Activated T-cell treated with anti-CD3 and anti-CD28 coated beads for 24 hours (primary cell): ENCODE measurements around the gene TESK2.
A peak's percentile ranks its signal among the peaks of the same experiment; 100 is the strongest.
"Not testable (repeated sequence)": the region's sequence is repeated elsewhere in the genome, so short reads cannot be mapped to it uniquely, and the experiment has no call there.

ENCODE experiments used
- DNase-seq: peaks from one replicate; pipeline ENCODE4 v3.0.0-alpha.2; 2020; ENCODE audit warnings: low read depth

Gene TESK2

DNA sequence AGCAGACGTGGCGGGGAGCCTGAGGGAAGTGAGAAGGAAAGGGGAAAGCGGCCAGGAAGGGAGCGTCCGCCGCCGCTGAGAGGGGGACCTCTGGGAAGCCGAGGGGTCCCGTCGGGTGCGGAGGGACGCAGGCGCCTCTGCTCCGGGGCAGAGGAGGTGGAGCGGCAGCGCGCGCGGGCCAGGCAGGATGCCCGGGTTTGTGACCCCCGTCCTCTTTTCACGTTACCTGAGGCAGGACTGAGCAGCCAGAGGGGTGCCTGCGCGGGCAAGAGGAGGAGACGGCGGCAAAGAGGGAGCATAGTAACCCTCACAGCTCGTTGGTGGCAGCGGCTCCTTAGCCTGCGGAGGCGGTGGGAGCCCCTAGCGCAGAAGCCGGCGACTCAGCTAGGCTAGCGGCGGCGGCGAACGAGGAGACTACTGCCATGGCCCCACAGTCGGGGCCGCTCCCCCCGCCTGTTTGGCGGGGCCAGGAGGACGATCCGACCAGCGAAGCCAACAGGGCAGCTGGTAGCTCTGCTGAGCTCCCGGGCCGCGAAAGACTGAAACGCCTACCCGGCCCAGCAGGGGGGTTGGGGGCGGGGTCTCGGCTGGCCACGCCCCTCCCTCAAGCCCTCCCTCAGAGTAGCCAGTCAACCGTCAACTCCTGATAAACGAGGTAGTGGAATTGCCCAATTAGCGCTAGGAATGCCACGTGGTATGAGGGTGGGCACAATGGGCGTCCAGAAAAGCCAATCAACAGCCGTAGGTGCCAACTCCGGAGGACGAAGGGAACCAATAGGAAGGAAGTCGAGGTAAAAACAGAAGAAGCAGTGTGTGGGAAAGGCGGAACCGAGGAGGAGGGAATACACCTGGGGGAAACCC is at the start of gene TESK2:
Gene TESK2 (minus strand): TSS at position 538 of the 861 bp plus-strand sequence. CDS start 33,378 bp downstream, outside the sequence.
- DNase-seq: peak; percentile 95

DNA sequence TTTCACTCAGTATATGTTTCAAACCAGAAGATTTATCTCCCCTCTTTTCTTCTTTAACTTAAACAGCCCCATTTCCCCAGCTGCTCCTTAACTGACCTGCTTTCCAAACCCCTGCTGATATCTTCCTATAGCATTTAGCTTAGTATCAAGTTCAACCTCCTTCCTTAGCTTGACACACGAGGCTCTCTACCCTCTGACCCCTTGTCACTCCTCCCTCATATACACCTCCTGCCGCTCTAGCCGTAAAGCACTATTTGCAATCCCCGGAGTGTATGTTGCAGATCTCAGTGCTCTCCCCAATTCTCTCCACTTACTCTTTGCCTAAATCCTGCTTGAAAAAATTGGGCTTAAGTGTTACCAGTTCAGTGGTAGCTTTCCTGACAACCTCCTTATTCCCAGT is 45.9 kb upstream of the TESK2 start:
- no peak for DNase-seq

DNA sequence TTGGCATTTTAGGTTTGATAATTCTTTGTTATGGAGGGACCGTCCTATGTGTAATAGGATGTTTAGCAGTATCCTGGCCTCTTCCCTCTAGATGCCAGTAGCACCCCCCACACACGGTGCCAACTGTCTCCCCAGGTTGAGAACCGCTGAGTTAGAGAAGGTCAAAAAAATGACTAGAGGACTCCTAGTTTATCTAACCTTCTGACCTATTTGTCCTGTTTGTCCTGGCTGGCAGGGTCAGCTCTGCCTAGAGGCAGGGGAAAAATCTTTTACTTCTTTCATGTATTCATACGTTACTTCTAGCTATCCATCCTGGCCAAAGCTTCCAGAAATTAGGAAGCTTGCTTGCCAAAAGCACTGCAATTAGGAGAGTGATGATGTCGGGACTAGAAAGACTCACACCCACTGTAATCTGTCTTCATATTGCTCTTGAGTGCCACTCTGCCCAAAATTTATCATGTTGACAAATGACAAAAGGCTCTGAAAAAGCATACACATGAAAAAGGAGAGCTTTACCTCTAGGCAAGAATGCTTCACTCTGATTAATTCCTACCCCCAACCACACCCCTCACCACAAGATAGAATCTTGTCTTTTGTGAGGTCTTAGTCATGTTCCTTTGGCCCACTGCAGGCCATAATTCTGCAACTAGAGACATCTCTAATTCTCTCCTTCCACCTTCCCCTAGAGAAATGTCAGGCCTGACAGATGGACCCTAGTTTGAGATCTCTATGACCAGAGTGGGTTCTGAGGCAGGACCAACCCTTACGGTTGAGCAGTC is 45.2 kb upstream of the TESK2 start:
- DNase-seq: no peak

GRCh38 chr1:45531873-45532272 is 40.9 kb upstream of the TESK2 start:
- no peak for DNase-seq

DNA sequence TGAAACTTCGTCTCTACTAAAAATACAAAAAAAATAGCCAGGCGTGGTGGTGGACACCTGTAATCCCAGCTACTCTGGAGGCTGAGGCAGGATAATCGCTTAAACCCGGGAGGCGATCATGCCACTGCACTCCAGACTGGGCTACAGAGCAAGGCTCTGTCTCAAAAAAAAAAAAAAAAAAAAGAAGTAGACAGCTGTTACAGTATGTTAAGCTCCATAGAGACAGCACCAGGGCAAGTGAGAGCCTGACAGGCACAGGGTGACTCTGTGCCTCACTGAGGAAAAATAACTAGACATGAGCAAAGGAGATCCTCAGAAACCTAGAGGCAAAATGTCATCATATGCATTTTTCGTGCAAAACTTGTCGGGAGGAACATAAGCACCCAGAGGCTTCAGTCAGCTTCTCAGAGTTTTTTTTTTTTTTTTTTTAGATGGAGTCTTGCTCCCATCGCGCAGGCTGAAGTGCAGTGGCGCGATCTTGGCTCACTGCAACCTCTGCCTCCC is 39.7 kb upstream of the TESK2 start:
- no peak for DNase-seq

GRCh38 chr1:45526135-45526644 is 35.2 kb upstream of the TESK2 start:
- no peak for DNase-seq

- not testable (repeated sequence) for DNase-seq
Observed at GRCh38 chr1:45523975-45524374, 33.0 kb upstream of the TESK2 start.

GRCh38 chr1:45523516-45523915 is 32.6 kb upstream of the TESK2 start:
- not testable (repeated sequence) for DNase-seq

DNA sequence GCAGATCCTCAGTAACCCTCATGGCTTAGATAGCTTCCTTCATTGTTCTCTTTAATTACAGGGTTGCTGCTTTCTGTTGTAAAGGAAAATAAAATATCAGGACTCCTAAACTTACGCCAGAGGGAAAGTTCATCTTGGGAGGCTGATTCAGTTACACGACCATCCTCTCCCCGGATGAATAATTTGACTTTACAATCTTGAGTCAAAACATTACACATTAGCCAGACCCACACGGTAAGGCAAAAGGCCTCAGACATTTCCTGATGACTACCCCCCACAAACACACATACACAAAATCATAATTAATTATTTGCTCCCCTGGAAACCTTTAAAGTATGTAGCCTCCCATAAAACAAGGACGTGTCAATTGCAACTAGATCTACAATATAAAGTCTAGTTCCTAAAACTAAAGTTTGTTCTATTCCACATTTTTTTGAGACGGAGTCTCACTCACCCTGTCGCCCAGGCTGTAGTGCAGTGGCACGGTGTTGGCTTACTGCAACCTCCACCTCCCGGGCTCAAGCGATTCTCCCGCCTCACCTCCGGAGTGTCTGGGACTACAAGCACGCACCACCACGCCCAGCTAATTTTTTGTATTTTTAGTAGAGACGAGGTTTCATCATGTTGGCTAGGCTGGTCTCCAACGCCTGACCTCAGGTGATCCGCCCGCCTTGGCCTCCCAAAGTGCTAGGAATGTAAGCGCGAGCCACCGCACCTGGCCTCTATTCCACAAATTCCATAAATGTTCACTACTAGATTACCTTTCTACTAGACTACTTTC is 31.6 kb upstream of the TESK2 start:
- DNase-seq: no peak

DNA sequence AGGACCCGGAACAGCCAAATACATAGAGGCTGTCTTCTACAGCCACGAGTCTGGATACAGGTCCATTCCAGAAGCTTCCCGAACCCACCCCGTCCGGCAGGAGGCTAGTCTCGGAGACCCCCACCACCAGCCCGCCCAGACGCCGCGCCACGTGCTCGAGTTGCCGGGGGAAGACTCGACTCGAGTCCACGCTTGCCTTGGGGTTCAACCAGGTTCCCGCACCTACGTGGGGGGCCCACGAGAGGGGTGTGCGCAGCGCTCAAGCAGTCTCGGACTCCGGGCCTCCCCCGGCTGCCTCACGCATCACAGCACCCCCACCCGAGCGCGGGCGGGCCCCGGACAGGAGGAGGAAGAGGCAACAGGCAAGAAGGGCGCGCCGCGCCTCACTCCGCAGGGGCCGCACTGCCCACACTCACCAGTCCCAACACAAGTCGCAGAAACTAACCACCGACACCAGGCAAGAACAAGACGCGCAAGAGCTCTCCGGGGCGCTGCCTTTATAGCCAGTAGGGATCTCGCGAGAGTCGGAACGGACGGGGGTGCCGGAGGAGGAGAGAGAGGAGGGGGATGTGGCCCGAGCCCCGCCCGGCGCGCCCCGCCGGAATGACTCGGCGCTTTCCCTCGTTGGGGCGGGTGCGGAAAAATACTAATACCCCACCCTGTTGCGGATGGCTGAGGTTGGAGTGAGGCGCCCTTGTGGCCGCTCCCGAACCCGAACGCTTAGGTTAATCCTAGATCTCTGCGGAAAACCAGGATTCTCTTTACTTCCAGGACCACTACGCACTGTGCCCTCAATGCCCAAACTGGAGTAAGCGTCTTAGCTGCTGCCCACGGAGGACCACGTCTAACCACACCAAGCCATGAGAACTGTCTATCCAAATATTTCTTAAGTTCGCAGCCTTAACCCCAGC is 30.7 kb upstream of the TESK2 start, which contains the start of gene PRDX1:
Gene PRDX1 (minus strand): TSS at position 472 of the 911 bp plus-strand sequence. CDS start 2,841 bp downstream, outside the sequence.
- peak; percentile 96 for DNase-seq

DNA sequence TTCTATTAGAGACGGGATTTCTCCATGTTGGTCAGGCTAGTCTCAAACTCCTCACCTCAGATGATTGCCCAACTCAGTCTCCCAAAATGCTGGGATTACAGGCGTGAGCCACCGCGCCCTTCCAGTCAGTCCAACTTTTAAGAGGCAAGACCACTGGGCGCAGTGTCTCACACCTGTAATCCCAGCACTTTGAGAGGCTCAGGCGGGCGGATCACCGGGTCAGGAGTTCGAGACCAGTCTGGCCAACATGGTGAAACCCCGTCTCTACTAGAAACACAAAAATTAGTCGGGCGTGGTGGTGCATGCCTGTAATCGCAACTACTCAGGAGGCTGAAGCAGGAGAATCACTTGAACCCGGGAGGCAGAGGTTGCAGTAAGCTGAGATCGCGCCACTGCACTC is 28.8 kb upstream of the TESK2 start:
- DNase-seq: not testable (repeated sequence)

GRCh38 chr1:45518910-45519309 is 27.9 kb upstream of the TESK2 start:
- DNase-seq: no peak

DNA sequence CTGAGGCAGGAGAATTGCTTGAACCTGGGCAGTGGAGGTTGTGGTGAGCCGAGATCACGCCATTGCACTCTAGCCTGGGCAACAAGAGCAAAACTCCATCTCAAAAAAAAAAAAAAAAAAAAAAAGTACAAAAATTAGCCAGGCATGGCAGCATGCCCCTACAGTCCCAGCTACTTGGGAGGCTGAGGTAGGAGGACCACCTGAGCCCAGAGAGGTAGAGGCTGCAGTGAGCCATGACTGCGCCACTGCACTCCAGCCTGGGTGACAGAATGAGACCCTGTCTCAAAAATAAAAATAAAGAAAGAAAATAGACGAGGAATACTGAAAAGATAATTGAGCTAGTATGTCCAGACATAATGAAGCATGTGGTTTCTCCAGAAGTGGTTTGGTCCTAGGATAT is 27.4 kb upstream of the TESK2 start:
- DNase-seq: not testable (repeated sequence)

- no peak for DNase-seq
Observed at GRCh38 chr1:45516465-45516864, 25.5 kb upstream of the TESK2 start.

DNA sequence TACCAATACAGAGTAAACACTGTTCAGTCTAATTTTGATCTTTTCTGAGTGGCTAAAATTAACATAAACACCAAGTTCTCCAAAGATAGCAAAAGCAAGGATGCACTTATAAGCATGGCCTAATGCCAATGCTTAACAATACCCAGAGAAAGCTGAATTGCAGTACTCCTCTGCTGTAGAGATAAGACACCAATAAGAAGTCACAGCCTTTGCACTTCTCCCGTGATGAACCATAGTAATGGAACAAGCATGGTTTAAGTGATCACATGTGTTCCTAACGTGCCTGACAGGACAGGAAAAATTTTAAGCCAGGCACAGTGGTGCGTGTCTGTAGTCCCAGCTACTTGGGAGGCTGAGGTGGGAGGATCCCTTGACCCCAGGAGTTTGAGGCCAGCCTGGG is 25.1 kb upstream of the TESK2 start:
- no peak for DNase-seq

DNA sequence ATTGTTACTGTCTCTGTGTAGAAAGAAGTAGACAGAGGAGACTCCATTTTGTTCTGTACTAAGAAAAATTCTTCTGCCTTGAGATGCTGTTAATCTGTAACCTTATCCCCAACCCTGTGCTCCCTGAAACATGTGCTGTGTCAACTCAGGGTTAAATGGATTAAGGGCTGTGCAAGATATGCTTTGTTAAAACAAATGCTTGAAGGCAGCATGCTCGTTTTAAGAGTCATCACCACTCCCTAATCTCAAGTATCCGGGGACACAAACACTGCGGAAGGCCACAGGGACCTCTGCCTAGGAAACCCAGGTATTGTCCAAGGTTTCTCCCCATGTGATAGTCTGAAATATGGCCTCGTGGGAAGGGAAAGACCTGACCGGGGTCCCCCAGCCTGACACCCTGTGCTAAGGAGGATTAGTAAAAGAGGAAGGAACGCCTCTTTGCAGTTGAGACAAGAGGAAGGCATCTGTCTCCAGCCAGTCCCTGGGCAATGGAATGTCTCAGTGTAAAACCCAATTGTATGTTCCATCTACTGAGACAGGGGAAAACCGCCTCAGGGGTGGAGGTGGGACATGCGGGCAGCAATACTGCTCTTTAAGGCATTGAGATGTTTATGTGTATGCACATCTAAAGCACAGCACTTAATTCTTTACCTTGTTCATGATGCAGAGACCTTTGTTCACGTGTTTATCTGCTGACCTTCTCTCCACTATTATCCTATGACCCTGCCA is 22.7 kb upstream of the TESK2 start:
- not testable (repeated sequence) for DNase-seq

GRCh38 chr1:45512641-45513054 is 21.7 kb upstream of the TESK2 start:
- DNase-seq: peak; percentile 46

DNA sequence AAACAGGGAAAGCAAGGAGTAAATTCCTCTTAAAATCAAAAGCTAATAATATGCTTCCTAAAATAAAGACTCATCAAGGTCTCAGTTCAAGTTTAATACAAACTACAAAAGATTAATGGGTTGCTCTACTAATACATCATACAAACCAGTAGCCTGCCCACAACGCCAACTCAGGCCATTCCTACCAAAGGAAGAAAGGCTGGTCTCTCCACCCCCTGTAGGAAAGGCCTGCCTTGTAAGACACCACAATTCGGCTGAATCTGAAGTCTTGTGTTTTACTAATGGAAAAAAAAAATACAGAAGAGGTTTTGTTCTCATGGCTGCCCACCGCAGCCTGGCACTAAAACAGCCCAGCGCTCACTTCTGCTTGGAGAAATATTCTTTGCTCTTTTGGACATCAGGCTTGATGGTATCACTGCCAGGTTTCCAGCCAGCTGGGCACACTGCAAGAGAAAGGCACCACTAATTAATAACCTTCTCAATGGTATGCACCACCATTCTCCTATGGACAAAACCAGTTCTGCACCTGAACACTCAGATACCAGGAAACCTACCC is 20.1 kb upstream of the TESK2 start:
- DNase-seq: no peak
